Neural cell (in vitro differentiated cells): Measurements from ENCODE around the gene DLG2. TPM values are rescaled to one million over a fixed set of nuclear protein-coding genes. Genes with fewer than 3 reads are reported as not detected.

ENCODE experiments used
- H2AFZ ChIP-seq: fragments of 200-600, 300-800 bp; sonication (generic), shearing (Covaris generic); 2 replicates; pipeline ENCODE4 v1.6.0; 2014; ENCODE audit warnings: low read depth, mild to moderate bottlenecking, antibody characterized with exemption, low read length, moderate library complexity
- H3F3A ChIP-seq: fragments of 200-600 bp; shearing (Covaris generic); 2 replicates; pipeline ENCODE4 v1.6.1; 2016; ENCODE audit warnings: mild to moderate bottlenecking, moderate library complexity, mixed read lengths, antibody characterized with exemption, low read length; ENCODE audit not compliant: insufficient read depth, poor library complexity, severe bottlenecking
- H3K27ac ChIP-seq: fragments of 200-600, 300-800 bp; sonication (generic), shearing (Covaris generic); 2 replicates; pipeline ENCODE4 v1.5.1; 2014; ENCODE audit warnings: mild to moderate bottlenecking, low read length, moderate library complexity
- H3K27me3 ChIP-seq: fragments of 300-800, 200-600 bp; sonication (generic), shearing (Covaris generic); 2 replicates; pipeline ENCODE4 v1.6.0; 2014; ENCODE audit warnings: mild to moderate bottlenecking, low read depth, low read length, moderate library complexity; ENCODE audit not compliant: insufficient read depth
- H3K36me3 ChIP-seq: fragments of 300-800, 200-600 bp; sonication (generic), shearing (Covaris generic); 2 replicates; pipeline ENCODE4 v1.5.1; 2014; ENCODE audit warnings: mild to moderate bottlenecking, antibody characterized with exemption, low read length, moderate library complexity; ENCODE audit not compliant: insufficient read depth
- H3K4me2 ChIP-seq: fragments of 300-800, 200-600 bp; sonication (generic), shearing (Covaris generic); 2 replicates; pipeline ENCODE4 v1.6.0; 2014; ENCODE audit warnings: mild to moderate bottlenecking, low read length
- H3K4me3 ChIP-seq: fragments of 300-800, 200-600 bp; sonication (generic), shearing (Covaris generic); 2 replicates; pipeline ENCODE4 v1.5.1; 2014; ENCODE audit warnings: mild to moderate bottlenecking, low read length, moderate library complexity
- H3K79me2 ChIP-seq: fragments of 200-600 bp; shearing (Covaris generic); replicated peaks from 2 replicates; pipeline ENCODE4 v1.6.0; 2014; ENCODE audit warnings: mild to moderate bottlenecking, low read length, moderate library complexity; ENCODE audit not compliant: insufficient read depth
- H3K9ac ChIP-seq: fragments of 300-800, 200-600 bp; sonication (generic), shearing (Covaris generic); 2 replicates; pipeline ENCODE4 v1.6.1; 2016; ENCODE audit warnings: mild to moderate bottlenecking, low read length, mixed read lengths
- H3K9me2 ChIP-seq: fragments of 200-600 bp; shearing (Covaris generic); 2 replicates; pipeline ENCODE4 v1.6.1; 2016; ENCODE audit warnings: mild to moderate bottlenecking, low read length, mixed read lengths; ENCODE audit not compliant: insufficient read depth
- H3K9me3 ChIP-seq: fragments of 200-600, 300-800 bp; sonication (generic), shearing (Covaris generic); 2 replicates; pipeline ENCODE4 v1.6.1; 2016; ENCODE audit warnings: mild to moderate bottlenecking, mixed run types, low read length, moderate library complexity, mixed read lengths
- H4K20me1 ChIP-seq: fragments of 200-600 bp; shearing (Covaris generic); 2 replicates; pipeline ENCODE4 v1.6.1; 2016; ENCODE audit warnings: mild to moderate bottlenecking, mixed run types; ENCODE audit not compliant: insufficient read depth
- EP300 ChIP-seq: fragments of 450-650 bp; conservative IDR thresholded peaks from 2 replicates; pipeline ENCODE4 v1.6.1; 2014; ENCODE audit warnings: antibody characterized with exemption, mild to moderate bottlenecking, moderate library complexity; ENCODE audit not compliant: poor library complexity, severe bottlenecking
- EZH2 ChIP-seq: fragments of 200-600, 300-800 bp; shearing (Covaris generic), sonication (generic); IDR thresholded peaks from 2 replicates; pipeline ENCODE4 v1.6.1; 2014; ENCODE audit warnings: antibody characterized with exemption, low read length, borderline replicate concordance, mild to moderate bottlenecking; ENCODE audit not compliant: insufficient read depth, poor library complexity, severe bottlenecking
- MXI1 ChIP-seq: fragments of 450-650 bp; conservative IDR thresholded peaks from 2 replicates; pipeline ENCODE4 v1.6.1; 2014; ENCODE audit warnings: antibody characterized with exemption, mild to moderate bottlenecking; ENCODE audit not compliant: poor library complexity, severe bottlenecking
- POLR2AphosphoS5 ChIP-seq: IDR thresholded peaks from 2 replicates; pipeline ENCODE4 v1.6.1; 2012
- RAD21 ChIP-seq: fragments of 450-650 bp; conservative IDR thresholded peaks from 2 replicates; pipeline ENCODE4 v1.6.1; 2014; ENCODE audit warnings: antibody characterized with exemption, mild to moderate bottlenecking, moderate library complexity
- SMC3 ChIP-seq: fragments of 450-650 bp; conservative IDR thresholded peaks from 2 replicates; pipeline ENCODE4 v1.6.1; 2014; ENCODE audit warnings: antibody characterized with exemption, mild to moderate bottlenecking, moderate library complexity; ENCODE audit not compliant: poor library complexity
- TAF1 ChIP-seq: IDR thresholded peaks from 2 replicates; pipeline ENCODE4 v1.6.1; 2012; ENCODE audit warnings: low read depth
- polyA plus RNA-seq: library from polyadenylated mRNA; depleted of rRNA; stranded (reverse); fragments of >200 nt; gene quantifications from 2 replicates; pipeline ENCODE4 v1.2.3, GENCODE V29; 2014
- TF ChIP-seq, protein P1 (sequence below): fragments of 450-650 bp; IDR thresholded peaks from 2 replicates; pipeline ENCODE4 v1.5.1; 2014; ENCODE audit warnings: antibody characterized with exemption, mild to moderate bottlenecking, moderate library complexity; ENCODE audit not compliant: poor library complexity, severe bottlenecking
- TF ChIP-seq, protein P2 (sequence below): IDR thresholded peaks from 2 replicates; pipeline ENCODE4 v1.6.1; 2012; ENCODE audit warnings: borderline replicate concordance

DLG2 gene
- polyA plus RNA-seq, 1 donor from 2014 or later, result 179 TPM

DNA sequence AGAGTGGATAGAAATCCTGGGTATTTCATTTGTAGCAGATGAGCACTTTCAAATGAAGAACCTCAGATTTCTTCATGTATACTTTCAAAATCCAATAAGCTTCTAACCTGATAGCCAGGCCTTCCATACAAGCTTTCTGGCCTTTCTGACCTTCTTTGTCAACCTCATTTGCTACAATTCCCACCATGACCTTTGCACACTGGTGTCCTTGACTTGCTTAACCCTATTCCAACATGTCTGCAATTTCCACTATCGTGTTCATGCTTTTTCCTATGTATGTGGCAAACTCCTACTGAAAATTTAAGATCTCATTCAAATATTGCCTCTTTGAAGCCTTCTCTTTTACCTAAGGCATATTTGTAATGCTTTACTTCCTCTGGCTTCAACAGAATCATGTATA is 2098.9 kb downstream of the DLG2 start:
- TF ChIP-seq, protein P1, sequence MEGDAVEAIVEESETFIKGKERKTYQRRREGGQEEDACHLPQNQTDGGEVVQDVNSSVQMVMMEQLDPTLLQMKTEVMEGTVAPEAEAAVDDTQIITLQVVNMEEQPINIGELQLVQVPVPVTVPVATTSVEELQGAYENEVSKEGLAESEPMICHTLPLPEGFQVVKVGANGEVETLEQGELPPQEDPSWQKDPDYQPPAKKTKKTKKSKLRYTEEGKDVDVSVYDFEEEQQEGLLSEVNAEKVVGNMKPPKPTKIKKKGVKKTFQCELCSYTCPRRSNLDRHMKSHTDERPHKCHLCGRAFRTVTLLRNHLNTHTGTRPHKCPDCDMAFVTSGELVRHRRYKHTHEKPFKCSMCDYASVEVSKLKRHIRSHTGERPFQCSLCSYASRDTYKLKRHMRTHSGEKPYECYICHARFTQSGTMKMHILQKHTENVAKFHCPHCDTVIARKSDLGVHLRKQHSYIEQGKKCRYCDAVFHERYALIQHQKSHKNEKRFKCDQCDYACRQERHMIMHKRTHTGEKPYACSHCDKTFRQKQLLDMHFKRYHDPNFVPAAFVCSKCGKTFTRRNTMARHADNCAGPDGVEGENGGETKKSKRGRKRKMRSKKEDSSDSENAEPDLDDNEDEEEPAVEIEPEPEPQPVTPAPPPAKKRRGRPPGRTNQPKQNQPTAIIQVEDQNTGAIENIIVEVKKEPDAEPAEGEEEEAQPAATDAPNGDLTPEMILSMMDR, result no peak
- TF ChIP-seq TAF1, result no peak
- TF ChIP-seq, protein P2, sequence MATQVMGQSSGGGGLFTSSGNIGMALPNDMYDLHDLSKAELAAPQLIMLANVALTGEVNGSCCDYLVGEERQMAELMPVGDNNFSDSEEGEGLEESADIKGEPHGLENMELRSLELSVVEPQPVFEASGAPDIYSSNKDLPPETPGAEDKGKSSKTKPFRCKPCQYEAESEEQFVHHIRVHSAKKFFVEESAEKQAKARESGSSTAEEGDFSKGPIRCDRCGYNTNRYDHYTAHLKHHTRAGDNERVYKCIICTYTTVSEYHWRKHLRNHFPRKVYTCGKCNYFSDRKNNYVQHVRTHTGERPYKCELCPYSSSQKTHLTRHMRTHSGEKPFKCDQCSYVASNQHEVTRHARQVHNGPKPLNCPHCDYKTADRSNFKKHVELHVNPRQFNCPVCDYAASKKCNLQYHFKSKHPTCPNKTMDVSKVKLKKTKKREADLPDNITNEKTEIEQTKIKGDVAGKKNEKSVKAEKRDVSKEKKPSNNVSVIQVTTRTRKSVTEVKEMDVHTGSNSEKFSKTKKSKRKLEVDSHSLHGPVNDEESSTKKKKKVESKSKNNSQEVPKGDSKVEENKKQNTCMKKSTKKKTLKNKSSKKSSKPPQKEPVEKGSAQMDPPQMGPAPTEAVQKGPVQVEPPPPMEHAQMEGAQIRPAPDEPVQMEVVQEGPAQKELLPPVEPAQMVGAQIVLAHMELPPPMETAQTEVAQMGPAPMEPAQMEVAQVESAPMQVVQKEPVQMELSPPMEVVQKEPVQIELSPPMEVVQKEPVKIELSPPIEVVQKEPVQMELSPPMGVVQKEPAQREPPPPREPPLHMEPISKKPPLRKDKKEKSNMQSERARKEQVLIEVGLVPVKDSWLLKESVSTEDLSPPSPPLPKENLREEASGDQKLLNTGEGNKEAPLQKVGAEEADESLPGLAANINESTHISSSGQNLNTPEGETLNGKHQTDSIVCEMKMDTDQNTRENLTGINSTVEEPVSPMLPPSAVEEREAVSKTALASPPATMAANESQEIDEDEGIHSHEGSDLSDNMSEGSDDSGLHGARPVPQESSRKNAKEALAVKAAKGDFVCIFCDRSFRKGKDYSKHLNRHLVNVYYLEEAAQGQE, result no peak
- no peak for TF ChIP-seq EZH2
- TF ChIP-seq EP300, result no peak
- TF ChIP-seq SMC3, result no peak
- TF ChIP-seq MXI1, result no peak
- TF ChIP-seq RAD21, result no peak
- TF ChIP-seq POLR2AphosphoS5, result no peak
- no peaks in the 10 kb centered on the region for H3K27me3 ChIP-seq

DNA sequence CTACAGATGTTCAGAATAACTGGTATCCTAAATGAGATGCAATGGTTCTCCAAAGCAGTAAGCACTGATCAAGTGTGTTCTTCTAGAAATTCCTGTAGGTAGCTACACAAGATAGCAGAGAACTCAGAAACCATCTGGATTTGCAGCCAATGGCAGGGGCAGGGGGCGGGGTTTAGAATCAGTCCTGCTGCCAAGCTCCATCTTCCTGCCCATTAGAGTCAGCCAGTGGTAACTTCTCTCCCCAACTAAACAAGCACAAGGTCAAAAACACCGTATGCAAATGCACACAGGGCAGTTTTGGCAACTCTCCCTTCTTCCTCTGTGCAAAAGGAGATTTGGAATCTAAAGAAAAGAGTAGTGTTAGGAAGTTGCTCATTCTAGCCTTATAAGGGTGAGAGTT is 2103.5 kb downstream of the DLG2 start:
- no peak overlapping the region for H3K4me2 ChIP-seq
- H3K36me3 ChIP-seq, result no peaks in the 10 kb centered on the region
- no peaks in the 10 kb centered on the region for H3F3A ChIP-seq
- no peak overlapping the region for H3K4me3 ChIP-seq
- no peak overlapping the region for H3K27ac ChIP-seq
- H3K9me2 ChIP-seq, result no peaks in the 10 kb centered on the region
- no peaks in the 10 kb centered on the region for H3K9me3 ChIP-seq
- H3K27me3 ChIP-seq, result no peaks in the 10 kb centered on the region
- no peaks in the 10 kb centered on the region for H4K20me1 ChIP-seq
- H2AFZ ChIP-seq, result no peak overlapping the region
- TF ChIP-seq EP300, result no peak
- TF ChIP-seq, protein P2, result no peak
- TF ChIP-seq SMC3, result no peak
- no peak for TF ChIP-seq MXI1
- no peak for TF ChIP-seq RAD21
- TF ChIP-seq TAF1, result no peak
- TF ChIP-seq, protein P1, result no peak
- TF ChIP-seq EZH2, result no peak
- no peak for TF ChIP-seq POLR2AphosphoS5
- H3K79me2 ChIP-seq, result peaks cover 8% of the 10 kb centered on the region
- H3K9ac ChIP-seq, result no peak overlapping the region

More for the DNA sequence above, 2098.9 kb downstream of the DLG2 start:
- no peak overlapping the region for H3K27ac ChIP-seq
- no peak overlapping the region for H3K4me3 ChIP-seq
- no peaks in the 10 kb centered on the region for H3F3A ChIP-seq
- no peaks in the 10 kb centered on the region for H3K9me3 ChIP-seq
- H4K20me1 ChIP-seq, result no peaks in the 10 kb centered on the region
- H3K79me2 ChIP-seq, result peaks cover 16% of the 10 kb centered on the region
- H3K4me2 ChIP-seq, result no peak overlapping the region
- H3K9ac ChIP-seq, result no peak overlapping the region
- H2AFZ ChIP-seq, result no peak overlapping the region
- H3K9me2 ChIP-seq, result no peaks in the 10 kb centered on the region
- H3K36me3 ChIP-seq, result peaks cover 12% of the 10 kb centered on the region
